Pulmonary artery endothelial cell (primary cell): ENCODE data around the gene SLIT3. TPM values are rescaled to one million over a fixed set of nuclear protein-coding genes. Genes with fewer than 3 reads are reported as not detected.
"Not testable (repeated sequence)": the region's sequence is repeated elsewhere in the genome, so short reads cannot be mapped to it uniquely, and the experiment has no call there.

ENCODE experiments used
- DNase-seq: peaks from one replicate; pipeline ENCODE4 v3.0.0-alpha.2; 2011; ENCODE audit warnings: low read depth, low spot score
- total RNA-seq: library from RNA; depleted of rRNA; stranded (reverse); fragments of >200 nt; gene quantifications from 2 replicates; pipeline ENCODE4 v1.2.3, GENCODE V29; 2014

The SLIT3 gene
- total RNA-seq, 1 donor from 2014 or later = 0.99 TPM

DNA sequence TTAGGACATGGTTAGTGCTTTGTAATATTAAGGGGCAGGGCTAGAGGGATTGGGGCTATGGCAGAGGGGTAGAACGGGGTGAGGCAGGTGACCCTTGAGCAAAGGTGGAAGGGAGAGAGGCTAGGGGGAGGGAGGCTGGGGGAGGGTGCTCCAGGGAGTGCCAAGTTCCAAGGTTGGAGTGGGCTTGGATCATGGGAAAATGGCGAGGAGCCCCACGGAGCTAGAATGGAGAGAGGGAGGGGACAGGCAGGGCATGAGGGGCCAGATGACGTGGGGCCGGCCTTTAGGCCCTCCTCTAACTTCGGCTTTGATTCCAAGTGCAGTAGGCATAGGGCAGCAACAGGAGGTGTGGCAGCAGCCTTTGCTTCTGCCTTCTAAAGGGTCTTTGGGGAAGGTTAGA, 550.0 kb downstream of the SLIT3 start:
- no peak for DNase-seq

DNA sequence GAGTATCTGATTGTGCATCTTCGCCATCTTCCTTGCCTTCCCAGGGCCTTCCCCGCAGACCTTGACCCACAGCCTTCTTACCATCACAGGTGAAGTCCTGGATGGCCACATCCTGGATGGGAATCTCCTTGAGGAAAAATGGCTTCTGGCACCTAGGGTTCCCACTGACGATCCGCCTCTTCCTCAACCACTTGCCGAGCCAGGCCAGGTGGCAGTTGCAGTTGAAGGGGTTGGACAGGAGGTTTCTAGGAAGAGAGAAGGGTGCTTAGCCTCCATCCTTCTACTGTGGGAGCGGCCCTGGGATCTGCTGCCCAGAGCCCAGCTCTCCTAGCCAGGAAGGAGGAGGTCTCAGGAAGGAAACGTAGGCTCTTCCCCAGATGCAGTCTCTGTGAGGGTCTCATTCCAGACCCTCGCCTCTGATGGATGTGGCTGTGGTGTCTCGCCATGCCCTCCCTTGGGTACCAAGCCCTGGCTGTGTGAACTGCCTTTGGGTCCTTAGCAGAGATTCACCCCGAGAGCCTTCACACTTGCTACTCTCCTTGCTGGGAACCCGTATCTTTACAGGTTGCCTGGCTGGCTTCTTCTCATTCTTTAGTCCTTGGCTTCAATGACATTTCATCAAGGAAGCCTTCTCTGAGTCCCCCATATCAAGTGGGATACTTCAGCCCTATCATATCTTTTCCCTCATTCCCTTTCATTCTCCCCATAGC, 551.4 kb downstream of the SLIT3 start:
- DNase-seq = no peak

DNA sequence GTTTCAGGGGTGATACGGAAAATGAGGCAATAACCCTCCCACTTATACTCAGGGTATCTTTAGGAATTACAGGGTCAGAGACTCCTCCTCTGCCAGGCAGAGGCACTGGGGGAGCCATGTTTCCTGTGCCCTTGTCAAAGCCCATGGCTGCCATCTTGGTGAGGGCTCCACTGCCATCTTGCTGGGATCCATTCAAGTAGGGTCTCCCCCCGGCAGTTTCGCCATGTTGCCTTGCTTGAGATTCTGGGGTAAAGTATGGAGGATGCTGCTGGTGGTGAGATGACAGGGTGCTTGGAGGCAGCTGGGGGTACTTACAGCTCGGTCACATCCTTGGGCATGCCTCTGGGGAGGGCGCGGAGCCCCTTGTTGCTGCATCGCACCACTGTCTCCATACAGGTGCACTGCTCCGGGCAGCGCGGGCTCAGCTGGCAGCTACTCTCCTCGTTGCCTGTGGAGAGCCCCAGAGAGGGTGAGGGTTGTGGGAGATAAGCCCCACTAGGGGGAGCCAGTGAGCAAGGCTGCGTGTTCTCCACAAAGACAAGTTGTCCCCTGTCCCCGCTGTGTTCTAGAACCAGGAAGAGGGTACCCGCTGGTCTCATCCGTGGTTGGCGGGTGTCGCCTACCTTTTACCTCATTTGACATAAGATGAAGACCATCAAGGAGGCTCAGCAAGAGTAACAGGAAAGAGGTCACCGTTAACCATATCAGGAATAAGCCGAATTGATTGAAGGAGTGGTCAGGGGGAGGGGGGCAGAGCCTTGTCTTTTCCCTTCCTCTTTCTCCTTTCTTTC, 552.8 kb downstream of the SLIT3 start:
- no peak for DNase-seq

DNA sequence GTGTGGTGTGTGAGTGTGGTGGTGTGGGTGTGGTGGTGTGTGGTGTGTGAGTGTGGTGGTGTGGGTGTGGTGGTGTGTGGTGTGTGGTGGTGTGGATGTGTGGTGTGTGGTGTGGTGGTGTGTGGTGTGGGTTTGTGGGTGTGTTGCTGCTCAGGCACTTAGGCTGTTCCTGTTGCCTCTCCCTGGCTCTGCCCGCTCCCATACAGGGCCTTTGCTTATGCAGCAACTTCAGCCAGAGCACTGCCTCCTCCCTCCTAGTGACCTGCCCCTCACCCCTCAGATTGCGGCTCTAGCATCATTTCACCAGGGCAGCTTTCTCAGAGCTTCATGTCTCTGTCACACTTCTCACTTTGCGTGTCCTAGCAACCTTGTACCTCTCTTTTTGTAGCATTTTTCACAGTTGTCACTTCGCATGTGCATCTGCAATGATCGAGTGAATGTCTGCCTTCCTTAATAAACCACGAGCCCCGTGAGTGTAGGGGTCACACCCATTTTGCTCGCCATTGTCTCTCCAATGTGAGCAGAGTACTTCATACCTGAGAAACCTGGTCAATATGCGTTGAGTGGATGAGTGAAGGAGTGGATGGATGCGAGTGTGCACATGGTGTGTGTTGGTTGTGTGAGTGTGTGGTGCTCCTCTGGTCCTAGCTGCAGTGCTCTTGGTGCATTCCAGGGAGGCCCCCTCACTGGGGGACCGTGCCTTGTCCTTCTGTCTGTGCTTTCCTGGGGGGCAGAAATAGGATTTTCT, 553.9 kb downstream of the SLIT3 start:
- DNase-seq = no peak

DNA sequence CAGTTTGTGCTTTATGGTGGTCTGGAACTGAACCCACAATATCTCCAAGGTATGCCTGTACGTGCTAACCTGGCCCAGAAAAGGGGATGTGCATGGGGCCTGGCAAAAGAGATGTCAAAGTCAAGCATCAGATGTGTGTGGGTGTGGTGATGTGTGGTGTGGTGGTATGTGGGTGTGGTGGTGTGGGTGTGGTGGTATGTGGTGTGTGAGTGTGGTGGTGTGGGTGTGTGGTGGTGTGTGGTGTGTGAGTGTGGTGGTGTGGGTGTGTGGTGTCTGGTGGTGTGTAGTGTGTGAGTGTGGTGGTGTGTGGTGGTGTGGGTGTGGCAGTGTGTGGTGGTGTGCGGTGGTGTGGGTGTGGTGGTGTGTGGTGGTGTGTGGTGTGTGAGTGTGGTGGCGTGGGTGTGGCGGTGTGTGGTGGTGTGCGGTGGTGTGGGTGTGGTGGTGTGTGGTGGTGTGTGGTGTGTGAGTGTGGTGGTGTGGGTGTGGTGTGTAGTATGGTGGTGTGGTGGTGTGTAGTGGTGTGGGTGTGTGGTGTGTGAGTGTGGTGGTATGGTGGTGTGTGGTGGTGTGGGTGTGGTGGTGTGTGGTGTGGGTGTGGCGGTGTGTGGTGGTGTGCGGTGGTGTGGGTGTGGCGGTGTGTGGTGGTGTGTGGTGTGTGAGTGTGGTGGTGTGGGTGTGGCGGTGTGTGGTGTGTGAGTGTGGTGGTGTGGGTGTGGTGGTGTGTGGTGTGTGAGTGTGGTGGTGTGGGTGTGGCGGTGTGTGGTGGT, 554.6 kb downstream of the SLIT3 start:
- not testable (repeated sequence) for DNase-seq

DNA sequence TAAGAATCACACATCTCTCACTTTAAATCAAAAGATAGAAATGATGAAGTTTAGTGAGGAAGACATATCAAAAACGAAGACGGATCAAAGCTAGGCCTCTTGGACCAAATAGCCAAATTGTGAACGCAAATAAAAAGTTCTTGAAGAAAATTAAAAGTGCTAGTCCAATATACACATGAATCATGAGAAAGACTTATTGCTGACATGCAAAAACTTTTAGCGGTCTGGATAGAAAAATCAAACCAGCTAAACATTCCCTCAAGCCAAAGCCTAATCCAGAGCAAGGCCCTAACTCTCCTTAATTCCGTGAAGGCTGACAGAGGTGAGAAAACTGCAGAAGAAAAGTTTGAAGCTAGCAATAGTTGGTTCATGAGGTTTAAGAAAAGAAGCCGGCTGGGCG, 557.3 kb downstream of the SLIT3 start:
- no peak for DNase-seq

DNA sequence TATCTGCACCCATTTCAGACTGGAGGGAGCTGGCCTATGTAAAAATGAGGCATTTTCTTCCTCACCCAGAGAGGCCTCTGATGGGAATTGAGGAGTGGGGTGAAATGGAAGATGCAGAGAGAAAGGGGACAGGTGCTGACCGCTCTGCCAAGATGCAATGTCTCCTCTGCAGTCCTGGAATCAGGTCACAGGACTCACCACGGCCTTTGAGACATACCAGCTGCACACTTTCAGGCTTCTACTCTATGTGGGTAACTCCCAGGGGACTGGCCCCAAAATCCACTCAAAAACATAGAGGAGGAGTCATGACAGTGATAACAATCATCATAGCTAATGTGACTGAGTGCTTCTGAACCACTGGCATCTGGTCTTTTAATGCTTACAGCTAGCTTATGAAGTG, 558.6 kb downstream of the SLIT3 start:
- not testable (repeated sequence) for DNase-seq

DNA sequence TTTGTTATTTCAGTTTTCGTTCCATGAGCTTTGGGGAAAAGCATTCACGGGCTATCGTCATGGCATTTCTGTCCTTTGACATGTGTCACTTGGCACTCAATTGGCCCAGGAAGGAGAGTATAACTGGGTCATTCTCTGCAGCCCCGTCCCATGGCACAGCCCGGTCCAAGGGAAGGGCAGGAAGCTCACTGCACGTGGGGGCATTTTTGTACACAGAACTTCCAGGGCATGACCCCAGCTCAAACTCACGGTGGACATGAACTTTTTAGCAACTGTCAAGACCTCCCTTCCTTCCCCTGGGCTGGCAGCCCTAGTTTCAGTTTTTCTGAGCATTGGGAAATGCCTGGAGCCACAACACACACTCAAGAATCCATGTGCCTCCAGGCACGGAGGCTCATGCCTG, 560.1 kb downstream of the SLIT3 start:
- no peak for DNase-seq

DNA sequence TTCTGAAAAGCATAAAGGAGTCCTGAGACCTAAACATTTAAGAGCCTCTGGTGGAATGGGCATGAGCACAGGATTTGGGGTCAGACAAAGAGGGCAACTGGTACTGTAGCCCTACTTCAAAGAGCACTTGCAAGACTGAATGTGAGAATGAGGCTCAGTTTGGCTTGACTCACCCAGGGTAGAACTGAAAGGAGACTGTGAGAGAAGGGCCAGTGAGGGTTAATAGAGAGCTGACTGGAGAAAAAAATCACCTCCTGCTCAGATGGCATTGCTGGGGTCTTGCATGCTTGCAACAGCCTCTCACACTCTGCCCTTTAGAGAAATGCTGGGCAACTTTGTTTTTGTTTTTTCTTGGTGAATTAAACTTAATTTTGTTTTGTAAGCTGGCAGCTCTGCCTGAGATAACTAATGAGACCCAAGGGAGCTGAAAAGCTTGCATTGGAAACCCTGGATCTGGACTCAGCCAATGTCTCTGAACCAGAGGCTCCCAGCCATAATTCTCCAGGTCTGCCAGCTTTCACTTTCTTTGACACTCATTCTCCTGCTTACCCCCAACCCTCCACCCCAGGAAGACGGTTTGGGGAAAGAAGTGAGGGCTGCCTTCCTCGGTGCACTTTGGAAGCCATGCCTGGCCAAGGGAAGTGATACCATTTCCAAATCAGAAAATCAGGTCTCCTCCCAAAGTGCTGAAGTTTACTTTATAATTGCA, 560.7 kb downstream of the SLIT3 start:
- no peak for DNase-seq

DNA sequence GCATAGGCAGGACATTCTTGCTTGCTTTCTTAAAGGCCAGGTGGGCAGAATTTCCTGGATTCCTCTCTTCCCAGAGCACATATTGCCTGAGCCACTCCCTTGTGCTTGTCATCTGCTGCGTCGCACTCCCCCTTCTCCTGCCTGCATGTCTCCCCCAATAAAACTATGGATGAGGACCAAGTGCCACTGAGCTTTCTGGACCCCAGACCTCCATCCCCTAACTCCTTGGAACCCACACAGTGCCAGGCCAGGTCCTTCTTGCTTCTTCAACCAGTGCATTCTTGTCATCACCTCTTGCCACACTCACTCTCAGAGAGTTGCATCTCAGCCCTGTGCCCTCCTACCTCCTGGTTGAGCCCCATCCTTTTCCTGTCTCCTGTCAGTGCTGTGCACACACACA, 563.9 kb downstream of the SLIT3 start:
- DNase-seq = no peak

DNA sequence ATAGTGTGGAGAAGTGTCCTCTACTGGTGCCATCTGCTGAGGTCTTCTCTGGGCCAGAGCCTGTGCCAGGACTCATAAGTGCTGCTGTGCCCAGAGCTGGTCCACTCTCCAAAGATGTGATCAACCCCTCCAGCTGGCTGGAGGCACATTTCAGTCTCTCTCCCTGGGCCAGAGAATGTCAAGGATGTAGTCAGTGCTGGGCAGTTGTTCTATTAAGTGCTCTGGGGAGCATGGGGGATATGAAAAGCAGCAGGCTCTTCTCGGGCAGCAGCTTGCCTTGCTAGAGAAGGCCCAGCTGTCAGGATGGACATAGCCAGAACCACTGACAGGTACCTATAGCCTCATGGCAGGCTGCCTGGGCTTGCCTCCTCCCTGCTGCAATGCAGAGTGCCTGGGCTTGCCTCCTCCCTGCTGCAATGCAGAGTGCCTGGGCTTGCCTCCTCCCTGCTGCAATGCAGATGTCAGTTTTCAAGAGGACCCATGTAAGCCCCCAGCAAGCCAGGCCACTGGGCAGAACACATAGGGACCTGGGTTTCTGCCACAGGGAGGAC, 564.6 kb downstream of the SLIT3 start:
- no peak for DNase-seq

DNA sequence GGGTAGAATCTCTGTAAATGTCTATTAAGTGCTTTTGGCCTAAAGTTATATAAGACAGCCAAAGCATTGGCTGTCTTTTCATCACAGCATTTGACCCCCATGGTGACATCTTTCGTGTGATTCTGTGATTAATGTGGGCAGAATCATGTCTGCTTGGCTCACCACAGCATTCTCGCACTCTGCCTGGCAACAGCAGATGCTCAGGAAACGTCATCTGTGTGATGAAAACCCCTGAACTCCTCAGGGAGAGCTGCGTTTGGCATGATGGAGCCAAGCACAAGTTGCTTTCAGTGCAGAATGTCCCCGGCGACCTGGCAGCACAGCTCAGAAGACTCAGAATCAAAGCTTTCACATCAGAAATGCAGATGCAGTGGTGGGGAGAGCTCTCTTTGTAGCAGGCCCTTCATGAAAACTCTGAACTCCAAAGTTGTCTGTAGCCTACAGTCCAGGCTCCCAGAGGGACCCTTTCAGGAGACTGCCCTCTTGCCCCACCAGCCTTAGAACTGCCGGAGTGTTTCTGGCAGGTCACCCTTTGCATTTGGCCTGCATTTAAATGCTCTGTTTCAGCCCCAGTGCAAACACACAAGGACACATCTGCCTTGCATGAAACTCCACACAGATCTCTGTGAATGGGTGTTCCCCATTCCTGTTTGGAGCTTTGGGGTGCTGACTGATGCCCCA, 566.2 kb downstream of the SLIT3 start:
- no peak for DNase-seq

DNA sequence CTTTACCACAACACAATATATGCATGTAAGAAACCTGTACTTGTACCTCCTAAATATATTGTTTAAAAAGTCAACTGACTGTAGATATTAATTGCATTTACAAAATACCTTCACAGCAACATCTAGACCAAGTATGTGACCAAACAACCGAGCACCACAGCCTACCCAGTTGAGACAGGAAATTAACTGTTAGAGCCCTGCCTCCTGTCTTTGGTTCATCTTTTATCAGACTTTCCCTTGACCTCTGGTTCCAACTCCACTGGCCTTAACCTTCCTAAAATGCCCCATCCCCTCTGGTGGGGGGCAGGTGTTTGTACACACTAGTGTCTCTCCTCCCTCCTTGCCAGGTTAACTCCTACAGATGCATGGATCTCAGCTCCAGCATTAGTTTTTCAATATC, 566.8 kb downstream of the SLIT3 start:
- DNase-seq = no peak

DNA sequence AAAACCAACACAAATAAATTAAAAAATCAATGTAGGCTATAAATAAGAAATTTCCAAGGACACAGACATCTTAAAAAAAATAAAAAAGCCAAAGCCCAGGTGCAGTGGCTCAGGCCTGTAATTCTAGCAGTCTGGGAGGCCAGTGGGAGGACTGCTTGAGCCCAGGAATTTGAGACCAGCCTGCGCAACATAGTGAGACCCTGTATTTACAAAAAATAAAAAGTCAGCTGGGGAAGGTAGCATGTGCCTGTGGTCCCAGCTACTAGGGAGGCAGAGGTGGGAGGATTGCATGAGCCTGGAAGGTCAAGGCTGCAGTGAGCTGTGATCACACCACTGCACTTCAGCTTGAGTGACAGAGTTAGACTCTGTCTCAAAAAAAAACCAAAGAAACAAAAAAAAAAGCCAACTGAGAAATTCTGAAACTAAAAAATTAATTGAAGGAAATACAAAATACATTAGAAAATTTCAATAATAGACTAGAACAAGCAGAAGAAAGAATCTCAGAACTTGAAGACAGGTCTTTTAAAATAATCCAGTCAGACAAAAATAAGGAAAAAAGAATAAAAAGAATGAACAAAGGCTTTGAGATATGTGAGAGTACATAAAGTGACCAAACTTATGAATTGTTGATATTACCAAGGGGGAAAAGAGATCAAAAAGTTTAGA, 572.3 kb downstream of the SLIT3 start:
- DNase-seq = no peak

DNA sequence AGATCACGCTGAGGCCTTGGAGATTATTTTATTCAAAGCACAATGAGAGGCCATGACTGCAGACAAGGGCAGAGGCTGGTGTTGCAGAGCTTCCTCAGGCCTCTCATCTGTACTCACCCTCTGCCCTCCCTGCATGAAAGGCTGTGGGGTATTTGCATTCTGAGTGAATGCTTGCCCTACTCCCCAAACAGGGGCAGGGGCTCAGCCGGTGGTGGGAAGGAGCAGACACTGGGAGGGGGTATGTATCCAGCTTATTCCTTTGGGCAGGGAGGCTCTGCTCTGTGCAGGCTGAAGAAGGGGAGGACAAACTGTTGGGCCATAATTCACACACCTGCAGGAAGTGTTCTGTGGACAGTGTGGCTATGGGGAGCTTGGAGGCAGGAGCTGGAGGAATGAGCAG, 573.4 kb downstream of the SLIT3 start:
- DNase-seq = no peak

DNA sequence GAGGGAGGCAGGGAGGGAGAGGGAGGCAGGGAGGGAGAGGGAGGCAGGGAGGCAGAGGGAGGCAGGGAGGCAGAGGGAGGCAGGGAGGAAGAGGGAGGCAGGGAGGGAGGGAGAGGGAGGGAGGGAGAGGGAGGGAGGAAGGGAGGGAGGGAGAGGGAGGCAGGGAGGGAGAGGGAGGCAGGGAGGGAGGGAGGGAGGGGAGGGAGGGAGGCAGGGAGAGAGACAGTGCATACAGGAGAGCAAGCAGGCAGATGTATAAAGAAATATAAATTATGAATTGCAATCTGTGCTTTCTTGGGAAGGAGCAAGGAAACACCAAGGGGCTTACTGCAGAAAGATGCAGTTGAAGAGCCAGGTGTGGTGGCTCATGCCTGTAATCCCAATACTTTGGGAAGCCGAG, 574.6 kb downstream of the SLIT3 start:
- DNase-seq = no peak

DNA sequence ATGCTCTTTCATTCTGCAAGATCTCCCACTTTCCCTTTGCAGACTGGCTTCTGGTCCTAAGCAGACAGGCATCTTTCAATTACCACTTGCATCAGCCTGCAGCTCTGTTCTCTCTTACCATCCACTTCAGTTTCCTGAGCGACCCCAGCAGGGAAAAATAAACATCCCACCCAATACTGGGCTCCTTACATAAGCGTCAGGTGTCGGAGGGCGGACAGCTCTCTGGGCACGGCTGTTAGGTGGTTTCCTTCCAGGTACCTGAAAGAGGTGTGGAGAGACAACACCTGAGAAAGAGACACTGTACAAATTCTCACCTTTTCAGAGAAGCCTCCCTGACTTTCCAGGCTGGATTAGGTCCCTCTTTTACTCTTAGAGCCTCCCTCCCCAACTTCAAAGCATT, 576.7 kb downstream of the SLIT3 start:
- DNase-seq = no peak

DNA sequence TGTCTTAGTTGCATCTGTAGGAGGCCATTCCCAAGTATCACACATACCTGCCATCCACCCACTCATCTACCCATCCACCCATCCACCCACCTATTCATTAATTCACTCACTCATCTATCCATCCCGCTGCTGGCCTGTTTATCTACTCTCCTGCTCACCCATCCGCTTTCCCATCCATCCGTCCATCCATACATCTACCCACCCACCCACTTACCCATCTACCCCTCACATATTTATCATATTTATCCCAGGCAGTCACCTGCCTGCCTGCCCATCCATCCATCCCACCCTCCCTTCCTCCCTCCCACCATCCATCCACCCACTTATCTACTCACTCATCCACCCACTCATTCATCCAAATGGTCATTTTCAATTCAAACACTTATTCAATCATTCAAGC, 577.9 kb downstream of the SLIT3 start:
- no peak for DNase-seq

DNA sequence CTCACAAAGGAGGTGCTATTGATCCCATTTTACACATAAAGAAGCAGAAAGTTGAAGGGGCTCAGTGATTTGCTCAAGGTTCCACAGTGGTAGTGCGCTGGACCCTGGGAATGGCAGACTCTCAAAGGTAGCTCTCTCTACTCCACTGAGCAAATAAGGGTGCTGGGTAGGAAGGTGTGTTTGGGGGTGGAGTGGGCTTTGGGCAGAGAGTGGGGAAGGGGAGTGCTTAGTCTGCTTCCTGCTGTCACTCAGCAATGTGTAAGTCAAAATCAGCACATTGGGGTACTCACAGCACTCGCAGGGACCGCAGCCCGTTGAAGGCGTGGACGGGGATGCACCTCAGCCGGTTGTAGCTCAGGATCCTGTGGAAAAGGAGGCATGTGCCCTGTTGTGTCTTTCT, 579.0 kb downstream of the SLIT3 start:
- no peak for DNase-seq
